Measurements from ENCODE around the gene RALGPS2.
"Not testable (repeated sequence)": the region's sequence is repeated elsewhere in the genome, so short reads cannot be mapped to it uniquely, and the experiment has no call there.

Gene RALGPS2

GRCh38 chr1:178939338-178940067 is 214.5 kb downstream of the RALGPS2 start:
- in situ Hi-C loops (cut with HindIII; ENCODE audit: low sequenced_read_pairs): no loop called here

- in situ Hi-C loops (cut with HindIII; ENCODE audit: low sequenced_read_pairs): no loop called here
These were observed 215.2 kb downstream of the RALGPS2 start for GRCh38 chr1:178940068-178940765.

- in situ Hi-C loops (cut with HindIII; ENCODE audit: low sequenced_read_pairs): no loop called here
These were observed 216.2 kb downstream of the RALGPS2 start for GRCh38 chr1:178941261-178941689.

- in situ Hi-C loops (cut with HindIII; ENCODE audit: low sequenced_read_pairs): no loop called here
These were observed 216.8 kb downstream of the RALGPS2 start for GRCh38 chr1:178941849-178942248.

- in situ Hi-C loops (cut with HindIII; ENCODE audit: low sequenced_read_pairs): no loop called here
These were observed 217.5 kb downstream of the RALGPS2 start for GRCh38 chr1:178942285-178943198.

GRCh38 chr1:178944729-178945128 is 219.7 kb downstream of the RALGPS2 start:
- in situ Hi-C loops (cut with HindIII; ENCODE audit: low sequenced_read_pairs): no loop called here

GRCh38 chr1:178945763-178946266 is 220.8 kb downstream of the RALGPS2 start:
- in situ Hi-C loops (cut with HindIII; ENCODE audit: low sequenced_read_pairs): no loop called here

GRCh38 chr1:178946416-178946815 is 221.4 kb downstream of the RALGPS2 start:
- in situ Hi-C loops (cut with HindIII; ENCODE audit: low sequenced_read_pairs): no loop called here

GRCh38 chr1:178946855-178947676 is 222.0 kb downstream of the RALGPS2 start:
- in situ Hi-C loops (cut with HindIII; ENCODE audit: low sequenced_read_pairs): no loop called here

- in situ Hi-C loops (cut with HindIII; ENCODE audit: low sequenced_read_pairs): no loop called here
These were observed 222.6 kb downstream of the RALGPS2 start for GRCh38 chr1:178947677-178947981.

GRCh38 chr1:178948676-178949075 is 223.6 kb downstream of the RALGPS2 start:
- in situ Hi-C loops (cut with HindIII; ENCODE audit: low sequenced_read_pairs): no loop called here

GRCh38 chr1:178949866-178950265 is 224.8 kb downstream of the RALGPS2 start:
- in situ Hi-C loops (cut with HindIII; ENCODE audit: low sequenced_read_pairs): not testable (repeated sequence)

- in situ Hi-C loops (cut with HindIII; ENCODE audit: low sequenced_read_pairs): no loop called here
These were observed 226.6 kb downstream of the RALGPS2 start for GRCh38 chr1:178951600-178951999.

GRCh38 chr1:178953034-178953433 is 228.0 kb downstream of the RALGPS2 start:
- in situ Hi-C loops (cut with HindIII; ENCODE audit: low sequenced_read_pairs): no loop called here

- in situ Hi-C loops (cut with HindIII; ENCODE audit: low sequenced_read_pairs): no loop called here
These were observed 228.7 kb downstream of the RALGPS2 start for GRCh38 chr1:178953538-178954324.

- in situ Hi-C loops (cut with HindIII; ENCODE audit: low sequenced_read_pairs): no loop called here
These were observed 229.3 kb downstream of the RALGPS2 start for GRCh38 chr1:178954325-178954690.

- in situ Hi-C loops (cut with HindIII; ENCODE audit: low sequenced_read_pairs): no loop called here
These were observed 229.9 kb downstream of the RALGPS2 start for GRCh38 chr1:178954937-178955336.

GRCh38 chr1:178955391-178955954 is 230.4 kb downstream of the RALGPS2 start:
- in situ Hi-C loops (cut with HindIII; ENCODE audit: low sequenced_read_pairs): no loop called here

GRCh38 chr1:178958491-178958890 is 233.4 kb downstream of the RALGPS2 start:
- in situ Hi-C loops (cut with HindIII; ENCODE audit: low sequenced_read_pairs): no loop called here
